ENCODE results near the gene CTNNA1.
A peak's percentile ranks its signal among the peaks of the same experiment; 100 is the strongest.
"Not testable (repeated sequence)": the region's sequence is repeated elsewhere in the genome, so short reads cannot be mapped to it uniquely, and the experiment has no call there.

The CTNNA1 gene

DNA sequence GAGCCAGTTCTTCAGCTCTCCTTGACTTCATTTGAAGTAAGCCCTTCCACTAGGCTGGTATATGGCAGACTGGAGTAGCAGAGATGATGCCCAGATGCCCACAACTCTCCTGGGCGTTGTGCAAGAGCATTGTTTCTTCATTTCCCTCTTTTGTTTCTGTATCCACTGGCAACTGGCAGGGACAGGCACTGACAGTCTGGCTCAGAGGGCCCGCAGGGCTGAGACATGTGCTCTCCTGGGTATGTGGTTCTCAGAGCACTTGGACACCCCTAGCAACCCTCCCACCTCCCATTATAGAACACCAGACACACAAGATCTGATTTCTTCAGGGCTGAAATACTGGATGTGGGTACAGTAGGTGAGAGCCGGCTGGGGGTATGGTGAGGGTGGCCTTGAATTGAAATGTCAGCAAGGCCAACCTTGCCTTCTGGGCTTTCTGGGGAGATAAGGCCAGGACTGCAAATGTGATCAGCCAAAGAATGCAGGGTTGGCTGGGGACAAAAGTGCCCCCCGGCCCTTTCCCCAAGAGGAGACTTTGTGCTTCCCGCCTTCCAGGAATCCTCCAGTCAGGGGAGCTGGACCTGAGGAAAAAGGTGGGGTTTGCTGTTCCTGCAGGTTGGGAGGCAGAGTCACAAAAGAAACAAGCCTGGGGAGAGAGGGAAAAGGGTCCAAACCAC is 28.6 kb upstream of the CTNNA1 start:
- no peak for DNase-seq (ENCODE audit: low spot score)

DNA sequence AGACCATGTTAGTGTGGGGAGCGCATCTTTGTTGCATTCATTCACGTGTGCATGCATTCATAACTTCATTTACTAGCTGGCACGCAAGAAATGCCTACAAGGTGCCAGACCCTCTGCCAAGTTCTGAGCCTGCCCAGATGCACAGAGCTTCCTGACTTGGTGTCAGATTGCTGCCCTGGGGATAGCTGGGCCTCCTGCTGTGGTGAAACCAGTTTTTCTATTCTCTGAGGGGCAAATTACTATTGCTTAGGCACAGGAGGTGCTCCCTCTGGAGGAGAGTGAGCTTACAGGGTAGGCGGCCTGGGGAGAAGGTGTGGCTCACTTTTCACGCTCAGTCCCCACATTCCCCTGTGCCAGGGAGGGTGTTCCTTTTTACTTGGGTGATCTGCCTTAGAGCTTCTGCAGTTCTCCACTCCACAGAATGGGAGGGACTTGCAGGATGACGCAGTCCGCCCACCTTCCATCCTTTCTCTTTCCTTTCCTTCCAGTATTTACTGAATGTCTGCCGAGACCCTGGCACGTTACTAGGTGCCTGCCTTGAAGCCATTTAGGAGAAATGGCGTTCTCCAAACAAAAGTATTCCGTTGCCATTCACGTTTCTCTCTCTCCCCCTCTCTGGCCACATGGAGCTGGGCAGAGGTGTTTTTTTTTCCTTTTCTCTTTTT is 27.9 kb upstream of the CTNNA1 start:
- DNase-seq (ENCODE audit: low spot score) = no peak

- DNase-seq (ENCODE audit: low spot score) = no peak
Observed at GRCh38 chr5:138725818-138726416, 27.3 kb upstream of the CTNNA1 start.

DNA sequence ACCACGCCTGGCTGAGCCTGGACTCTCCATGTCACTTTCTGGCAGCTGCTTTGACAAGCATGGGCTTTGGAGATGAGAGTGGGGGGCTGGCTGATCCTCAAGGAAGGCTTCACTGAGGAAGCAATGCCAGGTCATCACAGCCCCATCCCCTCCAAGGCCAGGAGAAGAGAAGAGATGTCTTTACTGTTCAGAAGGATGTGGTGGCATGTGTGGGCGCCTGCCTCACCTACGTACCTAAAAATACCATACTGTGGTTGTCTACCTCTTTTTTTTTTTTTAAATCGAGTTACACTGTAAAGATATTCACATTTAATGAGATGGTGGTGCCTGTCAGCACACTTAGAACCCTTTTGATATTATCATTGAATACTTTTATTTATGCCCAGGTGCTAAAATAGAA is 26.4 kb upstream of the CTNNA1 start:
- no peak for DNase-seq (ENCODE audit: low spot score)

GRCh38 chr5:138730496-138730895 is 22.7 kb upstream of the CTNNA1 start:
- DNase-seq (ENCODE audit: low spot score) = not testable (repeated sequence)

DNA sequence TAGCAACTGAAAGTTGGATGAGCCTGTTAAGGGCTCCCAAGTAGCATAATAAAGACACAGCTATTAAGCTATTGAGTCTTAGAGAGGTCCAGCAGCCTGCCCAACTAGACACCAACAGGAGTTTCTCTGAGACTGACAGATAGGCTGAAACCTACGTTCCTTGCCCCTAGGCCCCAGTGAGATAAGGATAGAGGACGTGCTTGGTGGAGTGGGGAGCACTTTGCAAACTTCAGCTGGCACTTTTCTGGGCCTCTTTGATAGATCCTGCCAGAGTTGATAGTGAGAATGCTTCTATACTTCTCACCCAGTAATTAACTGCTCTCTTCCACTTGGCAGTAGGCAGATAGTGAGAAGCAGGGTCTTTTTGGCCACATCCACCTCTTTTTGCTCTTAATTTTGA is 20.8 kb upstream of the CTNNA1 start:
- DNase-seq (ENCODE audit: low spot score) = no peak

GRCh38 chr5:138732933-138733332 is 20.3 kb upstream of the CTNNA1 start:
- no peak for DNase-seq (ENCODE audit: low spot score)

DNA sequence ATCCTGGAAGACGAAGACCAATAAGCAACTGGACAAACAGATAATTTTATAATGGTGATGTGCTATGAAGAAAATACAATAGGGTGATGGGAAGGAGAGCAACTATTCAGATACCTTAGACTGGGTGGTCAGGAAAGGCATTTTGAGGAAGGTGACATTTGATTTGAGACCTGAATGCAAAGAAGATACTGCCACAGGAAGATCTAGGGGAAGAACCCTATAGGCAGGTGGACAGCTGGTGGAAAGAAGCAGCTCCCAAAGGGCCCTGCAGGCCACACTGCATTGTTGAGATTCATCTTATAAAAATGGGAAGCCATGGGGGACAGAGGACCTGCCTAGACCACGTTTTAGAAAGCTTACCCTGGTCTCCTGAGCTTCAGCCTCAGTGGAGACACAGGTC is 19.7 kb upstream of the CTNNA1 start:
- no peak for DNase-seq (ENCODE audit: low spot score)

DNA sequence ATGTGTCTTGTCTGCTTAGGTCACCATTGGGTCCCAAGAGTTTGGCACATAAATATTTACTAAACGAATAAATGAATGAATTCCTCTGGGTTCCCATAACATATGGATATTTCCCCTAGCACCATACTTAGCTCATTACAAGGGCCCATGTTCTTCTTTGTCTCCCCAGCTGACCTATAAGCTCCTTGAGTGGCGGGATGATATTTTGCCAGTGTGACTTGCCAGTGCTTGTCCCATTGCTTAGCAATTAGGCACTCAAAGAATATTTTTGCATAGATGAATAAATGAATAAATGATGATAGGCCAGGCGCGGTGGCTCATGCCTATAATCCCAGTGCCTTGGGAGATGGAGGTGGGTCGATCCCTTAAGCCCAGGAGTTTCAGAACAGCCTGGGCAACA is 16.9 kb upstream of the CTNNA1 start:
- no peak for DNase-seq (ENCODE audit: low spot score)

DNA sequence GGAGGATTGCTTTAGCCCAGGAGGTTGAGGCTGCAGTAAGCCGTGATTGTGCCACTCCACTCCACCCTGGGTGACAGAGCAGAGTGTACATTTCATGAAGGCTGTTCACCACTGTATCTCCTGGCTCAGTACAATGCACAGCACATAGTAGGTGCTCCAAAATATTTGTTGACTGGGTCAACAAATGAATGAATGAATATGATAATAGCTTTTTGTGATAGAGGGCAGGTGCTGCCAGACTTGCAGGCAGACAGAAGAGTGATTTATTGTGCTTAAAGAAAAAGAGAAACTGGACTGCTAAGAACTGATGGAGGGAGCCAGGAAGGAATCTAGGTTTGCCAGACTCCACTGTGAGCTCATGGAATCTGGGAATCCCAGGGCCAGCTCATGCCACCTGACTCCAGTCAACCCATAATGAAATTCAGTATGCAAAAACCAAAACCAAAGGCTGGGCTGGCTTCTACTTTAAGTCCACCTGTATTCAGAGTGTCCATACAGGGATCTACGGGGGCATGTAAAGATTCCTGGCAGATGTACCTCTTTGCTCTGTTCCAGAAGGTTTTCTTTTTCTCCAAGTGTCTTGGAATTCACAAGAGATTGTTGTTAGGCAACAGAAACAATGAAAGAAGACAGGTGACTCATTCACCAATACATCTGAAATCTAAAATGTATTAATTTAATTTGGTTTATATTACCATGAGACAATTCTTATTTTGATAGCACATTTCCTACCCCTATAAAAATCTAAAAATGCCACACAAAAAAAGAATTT is 15.5 kb upstream of the CTNNA1 start:
- no peak for DNase-seq (ENCODE audit: low spot score)

GRCh38 chr5:138738399-138738798 is 14.8 kb upstream of the CTNNA1 start:
- DNase-seq (ENCODE audit: low spot score) = no peak

- no peak for DNase-seq (ENCODE audit: low spot score)
Observed at GRCh38 chr5:138739938-138740337, 13.3 kb upstream of the CTNNA1 start.

DNA sequence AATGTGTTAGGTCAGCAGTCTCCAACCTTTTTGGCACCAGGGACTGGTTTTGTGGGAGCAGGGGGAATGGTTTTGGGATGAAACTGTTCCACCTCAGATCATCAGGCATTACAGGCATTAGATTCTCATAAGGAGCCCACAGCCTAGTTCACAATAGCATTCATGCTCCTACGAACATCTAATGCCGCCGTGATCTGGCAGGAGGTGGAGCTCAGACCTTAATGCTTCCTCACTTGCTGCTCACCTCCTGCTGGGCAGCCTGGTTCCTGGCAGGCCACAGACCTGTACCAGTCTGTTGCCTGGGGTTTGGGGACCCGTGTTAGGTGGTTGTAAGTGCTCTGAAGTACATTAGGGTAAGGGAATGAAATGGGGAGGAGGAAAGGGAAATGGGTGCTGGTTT is 9.7 kb upstream of the CTNNA1 start:
- no peak for DNase-seq (ENCODE audit: low spot score)

- DNase-seq (ENCODE audit: low spot score) = no peak
Observed at GRCh38 chr5:138745268-138745667, 8.0 kb upstream of the CTNNA1 start.

- DNase-seq (ENCODE audit: low spot score) = no peak
Observed at GRCh38 chr5:138748630-138749081, 4.6 kb upstream of the CTNNA1 start.

- not testable (repeated sequence) for DNase-seq (ENCODE audit: low spot score)
Observed at GRCh38 chr5:138751344-138751743, 1.9 kb upstream of the CTNNA1 start.

DNA sequence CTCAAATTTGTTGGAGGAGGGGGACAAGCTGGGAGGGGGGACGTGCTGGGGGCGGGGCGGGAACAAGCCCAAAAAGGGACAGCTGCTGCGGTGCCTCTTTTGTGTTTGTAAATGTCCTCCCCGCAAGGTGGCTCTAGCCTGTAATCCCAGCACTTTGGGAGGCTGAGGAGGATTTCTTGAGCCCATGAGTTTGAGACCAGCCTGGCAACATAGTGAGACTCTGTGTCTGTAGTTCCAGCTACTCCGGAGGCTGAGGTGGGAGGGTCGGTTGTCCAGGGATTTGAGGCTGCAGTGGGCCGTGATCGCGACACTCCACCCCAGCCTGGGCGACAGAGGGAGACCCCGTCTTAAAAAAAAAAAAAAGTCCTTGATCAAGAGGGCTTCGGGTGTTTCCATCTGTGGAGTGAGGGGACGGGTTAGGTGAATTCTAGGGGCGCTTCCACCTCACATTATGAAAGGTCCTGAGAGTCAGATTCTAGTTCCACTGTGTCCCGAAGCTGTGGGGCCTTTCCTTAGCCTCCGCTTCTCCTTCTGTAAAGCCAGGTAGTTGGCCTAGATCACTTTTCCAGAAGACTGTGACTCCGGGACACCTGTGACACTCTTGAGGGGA is 779 bp upstream of the CTNNA1 start:
- DNase-seq (ENCODE audit: low spot score) = no peak

GRCh38 chr5:138753794-138754698 is 821 bp downstream of the CTNNA1 start:
- DNase-seq (ENCODE audit: low spot score) = peak; percentile 21

GRCh38 chr5:138754699-138755057 is 1.5 kb downstream of the CTNNA1 start:
- no peak for DNase-seq (ENCODE audit: low spot score)

- DNase-seq (ENCODE audit: low spot score) = no peak
Observed at GRCh38 chr5:138755084-138755748, 2.0 kb downstream of the CTNNA1 start.
